Astrocyte (in vitro differentiated cells and primary cell): ENCODE data around the gene CASKIN1. TPM values are rescaled to one million over a fixed set of nuclear protein-coding genes. Genes with fewer than 3 reads are reported as not detected.

Experiments used
- DNase-seq: peaks from one replicate; pipeline ENCODE4 v3.0.0-alpha.2; 2010; ENCODE audit warnings: low read depth
- FAIRE-seq: peaks from 2 replicates; lab custom pipeline; 2011; peaks lifted over from hg19 to GRCh38; lab: Jason Lieb, UNC
- H2AFZ ChIP-seq: 2 replicates; pipeline ENCODE4 v1.6.0; 2012; ENCODE audit warnings: low read depth, low read length, inconsistent platforms
- H3K27ac ChIP-seq: 2 replicates; pipeline ENCODE4 v1.5.1; 2011; ENCODE audit warnings: low read depth, low read length, inconsistent platforms
- H3K27me3 ChIP-seq: 2 replicates; pipeline ENCODE4 v1.6.0; 2011; ENCODE audit warnings: low read length, inconsistent platforms; ENCODE audit not compliant: insufficient read depth
- H3K36me3 ChIP-seq: 2 replicates; pipeline ENCODE4 v1.5.1; 2011; ENCODE audit warnings: low read length, inconsistent platforms; ENCODE audit not compliant: insufficient read depth
- H3K4me1 ChIP-seq: 2 replicates; pipeline ENCODE4 v1.5.1; 2011; ENCODE audit warnings: low read length, inconsistent platforms; ENCODE audit not compliant: insufficient read depth
- H3K4me2 ChIP-seq: 2 replicates; pipeline ENCODE4 v1.6.0; 2012; ENCODE audit warnings: low read length, inconsistent platforms
- H3K4me3 ChIP-seq: 2 replicates; pipeline ENCODE4 v1.5.1; 2011; ENCODE audit warnings: low read depth, mild to moderate bottlenecking, low read length, inconsistent platforms; ENCODE audit not compliant: insufficient read depth
- H3K79me2 ChIP-seq: 2 replicates; pipeline ENCODE4 v1.6.0; 2012; ENCODE audit warnings: mild to moderate bottlenecking, low read length, inconsistent platforms; ENCODE audit not compliant: insufficient read depth
- H3K9ac ChIP-seq: 2 replicates; pipeline ENCODE4 v1.6.0; 2012; ENCODE audit warnings: mild to moderate bottlenecking, low read length, inconsistent platforms
- H3K9me3 ChIP-seq: 2 replicates; pipeline ENCODE4 v1.5.1; 2012; ENCODE audit warnings: low read depth, mild to moderate bottlenecking, low read length, inconsistent platforms; ENCODE audit not compliant: insufficient read depth
- H4K20me1 ChIP-seq: 2 replicates; pipeline ENCODE4 v1.6.0; 2012; ENCODE audit warnings: low read length, inconsistent platforms; ENCODE audit not compliant: insufficient read depth
- H3K27ac Mint-ChIP-seq: one replicate; pipeline ENCODE4 v1.8.0; 2021; ENCODE audit warnings: mild to moderate bottlenecking, mixed read lengths; ENCODE audit not compliant: unreplicated experiment
- H3K27me3 Mint-ChIP-seq: one replicate; pipeline ENCODE4 v1.8.0; 2021; ENCODE audit warnings: low read depth, mixed read lengths; ENCODE audit not compliant: unreplicated experiment
- H3K36me3 Mint-ChIP-seq: one replicate; pipeline ENCODE4 v1.8.0; 2021; ENCODE audit warnings: low read depth, mixed read lengths; ENCODE audit not compliant: unreplicated experiment
- H3K4me1 Mint-ChIP-seq: one replicate; pipeline ENCODE4 v1.8.0; 2021; ENCODE audit warnings: low read depth, mixed read lengths; ENCODE audit not compliant: unreplicated experiment
- H3K4me3 Mint-ChIP-seq: one replicate; pipeline ENCODE4 v1.8.0; 2021; ENCODE audit warnings: mild to moderate bottlenecking, moderate library complexity, mixed read lengths; ENCODE audit not compliant: unreplicated experiment
- H3K9me3 Mint-ChIP-seq: one replicate; pipeline ENCODE4 v1.8.0; 2021; ENCODE audit warnings: mild to moderate bottlenecking, mixed read lengths; ENCODE audit not compliant: unreplicated experiment
- CTCF ChIP-seq: IDR thresholded peaks from 2 replicates; pipeline ENCODE4 v1.5.1; 2011; ENCODE audit warnings: low read depth, mild to moderate bottlenecking, inconsistent platforms, low read length, moderate library complexity; ENCODE audit not compliant: insufficient read depth
- EZH2 ChIP-seq: IDR thresholded peaks from 2 replicates; pipeline ENCODE4 v1.6.1; 2012; ENCODE audit warnings: mild to moderate bottlenecking, low read length, inconsistent platforms; ENCODE audit not compliant: insufficient read depth
- total RNA-seq: library from RNA; stranded (reverse); gene quantifications from 2 replicates; pipeline ENCODE4 v1.2.1, GENCODE V29; 2021

The CASKIN1 gene
- total RNA-seq, 1 donor from 2014 or later = 0.66 TPM

- DNase-seq (no peak), FAIRE-seq (no peak)
- H3K4me2 ChIP-seq = peak overlapping the region; percentile 100
- Mint-ChIP-seq H3K36me3 (peaks cover 13% of the 10 kb centered on the region), H3K4me1 (peaks cover 17% of the 10 kb centered on the region), H3K9me3 (no peaks in the 10 kb centered on the region), H3K27me3 (no peaks in the 10 kb centered on the region), H3K4me3 (peak overlapping the region; percentile 54), H3K27ac (no peak overlapping the region)
- TF ChIP-seq CTCF (no peak), EZH2 (no peak)
- peaks cover 38% of the 10 kb centered on the region for H3K79me2 ChIP-seq
- H3K9ac ChIP-seq = peak overlapping the region; percentile 43
- no peaks in the 10 kb centered on the region for H3K9me3 ChIP-seq
- H3K4me1 ChIP-seq = peaks cover 56% of the 10 kb centered on the region
- no peaks in the 10 kb centered on the region for H3K27me3 ChIP-seq
- no peak overlapping the region for H2AFZ ChIP-seq
- H3K36me3 ChIP-seq = peaks cover 7% of the 10 kb centered on the region
- H4K20me1 ChIP-seq = peaks cover 79% of the 10 kb centered on the region
- H3K4me3 ChIP-seq = peak overlapping the region; percentile 1
- no peak overlapping the region for H3K27ac ChIP-seq
These were observed 46.6 kb downstream of the CASKIN1 start for GRCh38 chr16:2149630-2150417.

- peak overlapping the region; percentile 28 for H3K4me3 ChIP-seq
- H3K79me2 ChIP-seq = peaks cover 29% of the 10 kb centered on the region
- DNase-seq (no peak), FAIRE-seq (no peak)
- H3K9ac ChIP-seq = peak overlapping the region; percentile 43
- Mint-ChIP-seq H3K9me3 (no peaks in the 10 kb centered on the region), H3K27ac (no peak overlapping the region), H3K4me3 (peak overlapping the region; percentile 62), H3K4me1 (peaks cover 17% of the 10 kb centered on the region), H3K27me3 (no peaks in the 10 kb centered on the region), H3K36me3 (peaks cover 7% of the 10 kb centered on the region)
- H3K27ac ChIP-seq = no peak overlapping the region
- H3K4me2 ChIP-seq = peak overlapping the region; percentile 100
- no peaks in the 10 kb centered on the region for H3K27me3 ChIP-seq
- peaks cover 4% of the 10 kb centered on the region for H3K36me3 ChIP-seq
- peaks cover 55% of the 10 kb centered on the region for H3K4me1 ChIP-seq
- no peaks in the 10 kb centered on the region for H3K9me3 ChIP-seq
- no peak overlapping the region for H2AFZ ChIP-seq
- peaks cover 70% of the 10 kb centered on the region for H4K20me1 ChIP-seq
- no peak for TF ChIP-seq EZH2
- TF ChIP-seq CTCF = no peak
These were observed 47.4 kb downstream of the CASKIN1 start for GRCh38 chr16:2148714-2149629.
